ENCODE results near the gene CCDC34.
A peak's percentile ranks its signal among the peaks of the same experiment; 100 is the strongest.

The CCDC34 gene

GRCh38 chr11:27391331-27392015 lies 28.5 kb upstream of the CCDC34 start:
- no peak for DNase-seq

DNA sequence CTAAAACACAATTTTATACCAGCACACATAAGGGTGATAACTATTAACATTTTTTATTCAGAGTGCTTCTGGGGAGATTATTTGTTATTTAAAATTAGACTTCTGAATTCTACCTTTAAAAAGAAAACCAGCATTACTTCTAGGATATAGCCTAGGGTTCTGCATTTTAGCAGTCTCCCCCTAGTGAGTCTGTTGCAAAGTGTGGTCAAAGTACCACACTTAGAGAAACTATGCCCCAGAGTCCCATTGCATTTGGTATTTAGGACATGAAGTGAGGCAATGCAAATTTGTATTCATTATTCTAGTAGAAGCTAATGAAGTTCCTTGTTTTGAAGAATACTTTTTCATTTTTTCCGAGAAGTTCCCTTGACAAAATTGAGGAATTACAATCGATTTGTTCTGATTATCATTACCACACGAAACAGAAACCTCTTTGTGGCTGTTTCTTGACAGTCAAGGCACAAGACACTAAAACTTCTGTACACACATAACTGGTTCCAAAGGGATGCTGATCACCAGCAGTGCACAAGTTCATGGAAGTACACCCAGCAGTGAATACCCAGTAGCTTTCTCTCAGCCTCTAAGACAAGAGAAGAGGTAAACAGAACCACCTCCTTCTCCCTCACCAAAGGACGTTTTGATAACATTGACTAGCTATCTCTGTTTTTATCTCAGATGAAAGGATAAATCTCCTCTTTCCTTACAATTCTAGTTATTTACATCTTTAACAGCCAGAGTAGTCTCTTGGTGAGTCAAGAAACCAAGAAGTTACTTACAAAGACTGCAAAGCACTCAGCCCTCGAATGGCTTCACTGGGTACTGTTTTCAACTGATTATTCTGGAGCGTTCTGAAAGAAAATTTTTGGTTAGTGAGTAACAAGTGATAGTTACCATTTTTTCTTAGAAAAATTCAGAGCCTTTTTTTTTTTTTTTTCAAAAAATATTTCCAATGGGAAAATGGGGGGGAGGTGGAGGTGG lies 27.6 kb upstream of the CCDC34 start:
- no peak for DNase-seq

GRCh38 chr11:27388869-27389268 lies 25.9 kb upstream of the CCDC34 start:
- DNase-seq = no peak

GRCh38 chr11:27388001-27388400 lies 25.0 kb upstream of the CCDC34 start:
- DNase-seq = no peak

DNA sequence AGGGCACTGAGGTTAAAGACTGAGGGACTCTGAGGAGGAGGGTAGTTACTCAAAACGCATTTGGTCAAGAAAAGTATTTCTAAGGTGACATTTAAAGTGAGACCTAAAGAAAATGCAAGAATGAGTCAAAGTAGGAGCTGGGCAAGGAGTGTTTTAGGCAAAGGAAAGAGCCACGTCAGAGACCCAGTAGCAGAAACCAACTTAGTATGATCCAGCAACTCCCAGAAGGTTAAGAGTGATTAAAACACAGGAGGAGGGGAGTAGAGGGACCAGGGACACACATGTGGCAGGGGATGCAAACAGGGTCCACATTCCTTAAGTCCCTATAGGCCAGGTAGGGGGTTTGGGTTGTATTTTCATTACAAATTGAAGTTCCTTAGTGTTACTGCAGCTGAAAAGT lies 24.3 kb upstream of the CCDC34 start:
- no peak for DNase-seq

DNA sequence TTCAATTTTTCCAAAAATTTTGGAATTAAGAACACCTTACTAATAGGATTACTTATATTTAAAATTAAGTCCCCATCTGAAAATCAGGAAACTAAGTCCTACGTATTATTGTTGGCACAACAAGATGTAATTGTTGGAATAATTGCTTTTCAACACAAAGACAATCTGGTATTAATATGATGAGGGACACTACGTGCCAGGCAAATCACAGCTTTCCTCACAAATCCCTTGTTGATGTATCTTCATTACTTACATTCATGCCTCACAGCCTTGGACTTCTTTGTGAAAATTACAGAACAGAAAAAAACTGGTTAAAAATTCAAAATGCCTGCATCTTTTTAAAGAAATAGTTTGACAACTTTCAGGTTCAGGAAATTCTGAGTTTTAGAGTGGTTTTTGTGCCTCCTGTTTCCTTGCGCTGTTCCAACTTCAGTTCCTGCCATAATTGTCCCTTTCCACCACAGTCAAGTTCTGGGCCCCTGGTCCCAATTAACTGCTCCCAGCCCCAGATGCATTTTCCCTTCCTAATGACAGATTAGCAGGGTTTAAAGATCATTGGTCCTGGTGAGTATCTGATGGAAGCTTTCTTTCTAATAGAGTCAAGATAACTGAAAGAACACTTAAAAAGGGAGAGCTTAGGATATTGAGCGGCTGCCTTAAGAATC lies 23.3 kb upstream of the CCDC34 start:
- no peak for DNase-seq

- DNase-seq = peak; percentile 1
Measured at GRCh38 chr11:27385245-27385644, 22.2 kb upstream of the CCDC34 start.

- DNase-seq = no peak
Measured at GRCh38 chr11:27384227-27384626, 21.2 kb upstream of the CCDC34 start.

DNA sequence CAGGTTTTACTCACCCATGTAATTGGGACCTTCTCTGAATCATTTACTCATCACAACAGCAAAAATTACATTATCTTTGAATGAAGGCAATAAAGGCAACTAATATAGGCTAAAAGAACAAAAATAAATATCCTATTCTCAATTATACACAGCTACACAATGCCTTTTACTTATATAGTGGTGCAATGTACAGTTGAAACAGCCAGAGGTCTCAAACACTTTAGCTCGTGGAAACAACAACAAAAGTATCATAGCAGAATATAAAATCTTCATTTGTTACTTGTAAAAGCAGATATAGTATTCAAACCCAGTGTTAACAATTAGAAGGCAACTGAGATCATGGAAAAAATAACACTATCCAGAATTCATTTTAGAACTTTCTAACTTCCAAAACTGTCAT lies 20.6 kb upstream of the CCDC34 start:
- DNase-seq = no peak

GRCh38 chr11:27381238-27381666 lies 18.2 kb upstream of the CCDC34 start:
- DNase-seq = no peak

DNA sequence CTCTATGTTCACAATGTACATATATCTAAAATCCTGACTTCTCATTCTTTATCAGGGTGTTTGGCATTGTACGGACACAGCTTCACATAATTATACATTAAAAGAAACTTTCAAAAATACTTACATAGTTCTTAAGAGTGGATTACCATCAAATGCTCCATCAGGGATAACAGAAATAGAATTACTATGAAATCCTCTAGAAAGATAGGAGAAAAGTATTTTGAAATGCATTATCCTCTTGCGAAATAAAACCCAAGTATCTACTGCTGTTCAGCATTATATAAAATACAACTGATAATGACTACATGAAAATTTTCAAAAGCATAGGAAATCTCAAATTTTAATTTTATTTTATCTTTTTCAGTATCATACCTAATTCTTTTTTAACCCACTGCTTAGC lies 17.8 kb upstream of the CCDC34 start:
- DNase-seq = no peak

- DNase-seq = no peak
Measured at GRCh38 chr11:27379449-27379848, 16.4 kb upstream of the CCDC34 start.

DNA sequence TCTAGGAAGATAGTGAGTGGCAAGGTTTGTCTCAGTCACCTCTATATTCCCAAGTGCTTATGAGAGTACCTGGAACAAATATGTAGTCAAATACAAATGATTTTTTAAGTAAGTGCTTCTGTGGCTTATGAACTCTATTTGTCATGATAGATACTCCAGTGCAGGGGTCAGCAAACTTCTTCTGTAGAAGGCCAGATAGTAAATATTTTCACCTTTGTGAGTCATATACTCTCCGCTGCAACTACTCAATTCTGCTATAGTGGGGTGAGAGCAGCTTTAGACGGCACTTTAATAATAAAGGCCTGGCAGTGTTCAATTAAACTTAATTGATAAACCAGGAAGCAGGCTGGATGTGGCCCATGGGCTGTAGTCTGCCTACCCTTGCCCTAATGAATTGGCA lies 12.4 kb upstream of the CCDC34 start:
- DNase-seq = no peak

- no peak for DNase-seq
Measured at GRCh38 chr11:27373856-27374602, 11.0 kb upstream of the CCDC34 start.

- DNase-seq = no peak
Measured at GRCh38 chr11:27373392-27373791, 10.4 kb upstream of the CCDC34 start.

DNA sequence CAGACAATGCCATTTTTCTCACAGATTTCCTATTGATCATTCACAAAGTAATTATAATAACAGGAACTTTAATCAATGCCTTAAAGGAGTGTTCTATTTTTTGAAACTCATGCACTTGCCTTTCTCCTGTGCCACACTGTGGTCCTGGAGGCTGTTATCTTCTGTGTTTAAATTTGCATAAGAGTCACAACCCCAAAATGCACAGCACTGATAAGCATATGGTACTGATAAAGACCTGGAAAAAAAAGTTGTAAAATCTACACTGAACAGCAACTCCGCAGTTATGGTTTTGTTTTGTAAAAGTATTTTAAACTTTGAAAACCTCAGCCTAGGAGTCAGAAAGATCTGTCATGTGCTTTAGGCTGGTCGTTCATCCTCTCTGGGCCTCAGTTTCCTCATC lies 9.1 kb upstream of the CCDC34 start:
- DNase-seq = no peak

DNA sequence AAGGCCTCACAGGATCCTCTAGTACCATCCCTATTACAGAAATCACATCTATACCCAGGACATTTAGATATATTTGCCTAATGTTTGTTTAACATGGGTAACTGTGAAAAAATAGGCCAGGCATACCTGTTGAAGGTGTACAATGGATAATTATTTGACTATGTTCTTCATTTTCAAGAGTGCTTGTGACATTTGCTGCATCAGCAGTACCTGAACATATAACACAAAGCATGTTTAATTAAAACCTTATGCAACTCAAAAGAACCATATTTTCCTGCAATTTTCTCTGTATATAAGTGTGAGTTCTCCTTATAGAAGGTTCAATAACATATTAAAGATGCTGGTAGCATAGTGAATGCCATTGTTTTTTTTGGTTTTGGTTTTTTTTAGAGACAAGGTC lies 8.5 kb upstream of the CCDC34 start:
- DNase-seq = no peak

GRCh38 chr11:27370374-27370773 lies 7.4 kb upstream of the CCDC34 start:
- DNase-seq = no peak

GRCh38 chr11:27367881-27368280 lies 4.9 kb upstream of the CCDC34 start:
- no peak for DNase-seq

DNA sequence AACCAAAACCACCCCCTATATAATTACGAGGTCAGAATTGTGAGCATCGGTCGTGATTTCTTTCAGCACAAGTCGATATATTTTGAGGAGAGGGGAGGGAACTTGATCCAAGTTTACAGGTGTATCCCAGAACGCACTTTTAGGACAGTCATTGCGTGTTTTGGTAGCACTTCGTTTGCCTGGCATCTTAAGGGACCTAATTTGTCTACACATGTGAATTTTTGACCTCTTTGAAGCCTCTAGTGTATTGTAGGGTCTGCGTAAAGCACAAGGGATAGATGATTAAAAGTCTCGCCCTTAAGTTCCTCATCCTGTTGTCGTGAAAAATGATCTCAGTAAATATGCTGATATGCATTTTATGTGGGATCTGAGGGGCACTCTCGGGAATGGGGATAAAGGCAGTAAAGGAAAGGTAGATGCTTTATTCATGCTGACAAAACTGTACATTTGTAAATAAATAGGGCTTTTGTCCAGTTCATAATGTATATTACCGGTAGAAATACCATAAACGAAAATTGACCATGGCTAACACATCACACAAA lies 632 bp upstream of the CCDC34 start:
- DNase-seq = no peak

- DNase-seq = no peak
Measured at GRCh38 chr11:27361649-27362431, 1.2 kb downstream of the CCDC34 start.

GRCh38 chr11:27358296-27358695 lies 4.7 kb downstream of the CCDC34 start:
- DNase-seq = no peak
